Activated CD4-positive, CD25-positive, alpha-beta regulatory T cell treated with anti-CD3 and anti-CD28 coated beads, Interleukin-2, amount 50 U/mL, for 16 hours (primary cell): Measurements from ENCODE around the gene DYNC1H1.
A peak's percentile ranks its signal among the peaks of the same experiment; 100 is the strongest.
"Not testable (repeated sequence)": the region's sequence is repeated elsewhere in the genome, so short reads cannot be mapped to it uniquely, and the experiment has no call there.

Experiments
- DNase-seq: peaks from one replicate; pipeline ENCODE4 v3.0.0-alpha.2; 2020; ENCODE audit warnings: low read depth, low spot score

DYNC1H1 gene

DNA sequence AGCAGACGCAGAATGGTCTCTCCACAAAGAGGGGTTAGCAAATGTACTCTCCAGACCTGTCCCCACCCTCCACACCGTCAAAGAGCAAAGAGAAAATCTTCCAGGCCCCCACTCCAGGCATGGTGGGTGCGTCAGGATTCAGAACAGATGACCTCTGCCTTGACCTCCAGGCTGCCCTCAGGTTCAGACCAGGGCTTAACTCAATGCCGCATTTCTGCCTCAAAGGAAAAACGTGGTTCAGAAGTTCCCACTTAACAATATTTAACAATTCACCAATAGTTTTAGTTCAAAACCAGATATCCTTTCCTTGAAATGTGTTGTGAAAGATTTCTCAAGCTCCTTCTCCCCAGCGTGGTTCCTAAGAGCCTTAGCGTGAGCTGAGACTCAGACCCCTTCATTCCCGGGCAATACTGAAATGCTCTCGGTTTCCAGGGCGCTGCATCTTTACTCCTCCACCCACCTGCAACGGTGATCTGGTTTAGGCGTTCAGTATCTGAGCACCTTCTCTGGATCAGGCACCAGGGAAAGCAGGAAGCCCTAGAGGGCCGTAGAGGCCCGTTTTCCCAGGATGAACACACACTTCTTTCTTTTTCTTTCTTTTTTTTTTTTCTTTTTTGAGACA is 99.5 kb downstream of the DYNC1H1 start:
- no peak for DNase-seq

DNA sequence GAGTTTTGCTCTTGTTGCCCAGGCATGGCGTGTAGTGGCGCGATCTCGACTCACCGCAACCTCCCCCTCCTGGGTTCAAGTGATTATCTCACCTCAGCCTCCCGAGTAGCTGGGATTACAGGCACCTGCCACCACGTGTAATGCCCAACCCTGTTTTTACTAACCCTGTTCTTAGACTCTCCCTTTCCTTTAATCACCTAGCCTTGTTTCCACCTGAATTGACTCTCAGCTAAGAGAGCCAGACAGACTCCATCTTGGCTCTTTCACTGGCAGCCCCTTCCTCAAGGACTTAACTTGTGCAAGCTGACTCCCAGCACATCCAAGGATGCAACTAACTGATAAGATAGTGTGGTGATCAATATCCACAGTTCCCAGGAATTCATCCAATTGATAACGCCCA is 100.2 kb downstream of the DYNC1H1 start:
- not testable (repeated sequence) for DNase-seq

DNA sequence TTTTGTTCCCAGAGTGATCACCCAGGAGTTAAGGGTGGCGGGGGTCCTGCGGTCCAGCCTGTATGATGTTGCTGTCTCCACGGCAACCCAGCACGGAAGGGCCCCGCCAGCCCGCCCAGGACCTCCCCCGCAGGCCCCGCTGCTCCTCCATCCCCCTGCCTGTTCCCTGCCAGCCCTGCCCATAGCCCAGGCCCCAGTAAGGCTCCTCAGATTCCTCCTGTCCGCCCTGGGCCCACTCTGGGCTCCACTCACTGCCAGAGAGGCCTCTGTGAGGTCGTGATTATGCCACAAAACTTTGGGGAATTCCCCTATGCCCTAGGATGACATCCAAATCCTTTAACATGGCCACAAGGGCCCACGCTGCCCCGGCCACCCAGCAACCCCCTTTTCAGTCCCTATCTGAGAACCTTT is 101.7 kb downstream of the DYNC1H1 start:
- no peak for DNase-seq

DNA sequence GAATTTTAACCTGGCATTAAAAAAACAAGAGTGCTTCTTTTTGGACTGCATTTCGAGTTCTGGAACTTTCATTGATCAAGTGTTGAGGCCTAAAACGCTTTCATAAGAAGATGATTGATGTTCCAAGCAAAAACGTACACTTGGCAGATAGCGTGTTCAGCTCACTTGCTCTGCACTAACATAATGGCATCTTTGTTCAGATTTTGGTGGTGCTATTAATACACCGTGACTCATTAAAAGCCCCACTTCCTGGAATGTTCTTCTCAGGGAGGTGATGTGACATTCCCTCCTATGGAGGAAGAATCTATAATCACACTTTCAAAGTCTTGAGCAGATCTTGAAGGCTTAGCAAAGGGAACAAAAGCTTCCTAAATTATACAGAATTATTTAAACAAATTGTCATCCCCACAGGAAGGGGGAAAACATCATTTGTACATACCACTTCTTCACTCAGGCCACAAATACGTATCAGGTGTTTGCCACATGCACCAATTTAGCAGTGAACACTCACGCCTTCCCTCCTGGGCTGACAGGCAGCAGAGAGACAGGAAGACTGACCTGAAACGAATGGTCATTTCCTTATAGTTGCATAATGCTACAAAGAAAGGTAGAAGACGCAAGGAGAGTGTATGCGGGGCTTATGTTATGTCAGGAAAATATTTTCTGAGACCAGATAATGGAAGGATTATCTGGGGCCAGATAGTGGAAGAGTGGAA is 107.1 kb downstream of the DYNC1H1 start:
- no peak for DNase-seq

DNA sequence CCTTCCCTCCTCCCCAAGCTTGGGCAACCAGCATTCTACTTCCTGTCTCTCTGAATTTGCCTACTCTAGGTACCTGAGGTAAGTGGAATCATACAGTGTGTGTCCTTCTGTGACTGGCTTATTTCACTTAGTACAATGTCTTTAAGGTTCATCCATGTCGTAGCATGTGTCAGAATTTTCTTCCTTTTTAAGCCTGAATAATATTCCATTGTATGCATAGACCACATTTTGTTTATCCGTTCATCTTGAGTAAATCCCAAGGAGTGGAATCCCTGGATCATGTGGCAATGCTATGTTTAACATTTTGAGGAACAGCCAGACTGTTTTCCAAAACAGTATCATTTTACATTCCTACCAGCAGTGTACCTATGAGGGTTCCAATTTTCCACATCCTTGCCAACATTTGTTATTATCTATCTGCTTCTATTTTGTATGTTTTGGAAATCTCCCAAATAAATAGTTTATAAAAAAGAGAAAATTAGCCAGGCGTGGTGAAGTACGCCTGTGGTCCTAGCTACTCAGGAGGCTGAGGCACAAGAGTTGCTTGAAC is 110.1 kb downstream of the DYNC1H1 start:
- DNase-seq, result no peak

DNA sequence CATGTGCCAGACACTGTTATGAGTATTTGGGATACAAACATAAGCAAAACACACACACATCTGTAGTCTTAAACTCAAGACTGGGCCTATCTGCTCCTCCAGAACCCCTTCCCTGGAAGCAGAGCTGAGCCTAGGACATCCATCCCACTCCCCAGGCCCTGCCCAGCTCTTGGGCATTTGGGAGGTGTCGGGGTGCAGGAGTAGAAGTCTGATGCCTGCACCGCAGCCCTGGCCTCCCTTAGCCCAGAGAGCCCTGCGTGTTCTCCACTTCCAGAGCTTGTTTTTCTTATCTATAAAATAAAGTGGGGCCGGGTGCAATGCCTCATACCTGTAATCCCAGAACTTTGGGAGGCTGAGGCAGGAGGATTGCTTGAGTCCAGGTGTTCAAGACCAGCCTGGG is 110.8 kb downstream of the DYNC1H1 start:
- no peak for DNase-seq

DNA sequence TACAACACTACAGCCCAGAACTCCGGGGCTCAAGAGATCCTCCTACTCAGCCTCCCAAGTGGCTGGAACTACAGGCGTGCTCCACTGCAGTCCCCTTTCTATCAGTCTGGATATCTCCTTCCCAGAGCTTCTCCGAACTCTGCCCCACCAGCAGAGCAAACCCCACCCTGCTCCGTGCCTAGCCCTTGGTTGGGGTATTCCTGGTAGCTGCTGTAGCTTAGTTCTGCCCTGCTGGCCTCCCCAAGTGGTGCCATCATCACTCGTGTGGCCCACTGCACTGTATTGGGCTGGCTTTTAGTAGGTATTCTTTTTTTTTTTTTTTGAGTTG is 113.0 kb downstream of the DYNC1H1 start:
- DNase-seq, result no peak

DNA sequence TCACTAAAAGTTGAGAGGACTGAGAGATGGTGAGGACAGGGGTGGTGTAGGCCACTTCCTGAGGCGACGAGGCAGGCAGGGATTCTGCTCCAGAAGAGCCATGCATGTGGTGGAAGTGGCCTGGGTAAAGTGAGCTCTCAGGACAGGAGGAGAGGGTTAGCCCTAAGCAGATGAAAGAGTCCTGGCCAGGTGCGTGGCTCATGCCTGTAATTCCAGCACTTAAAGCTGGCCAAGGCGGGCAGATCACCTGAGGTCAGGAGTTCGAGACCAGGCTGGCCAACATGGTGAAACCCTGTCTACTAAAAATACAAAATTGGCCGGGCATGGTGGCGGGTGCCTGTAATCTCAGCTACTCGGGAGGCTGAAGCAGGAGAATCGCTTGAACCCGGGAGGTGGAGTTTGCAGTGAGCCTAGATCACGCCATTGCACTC is 114.0 kb downstream of the DYNC1H1 start:
- DNase-seq, result not testable (repeated sequence)

DNA sequence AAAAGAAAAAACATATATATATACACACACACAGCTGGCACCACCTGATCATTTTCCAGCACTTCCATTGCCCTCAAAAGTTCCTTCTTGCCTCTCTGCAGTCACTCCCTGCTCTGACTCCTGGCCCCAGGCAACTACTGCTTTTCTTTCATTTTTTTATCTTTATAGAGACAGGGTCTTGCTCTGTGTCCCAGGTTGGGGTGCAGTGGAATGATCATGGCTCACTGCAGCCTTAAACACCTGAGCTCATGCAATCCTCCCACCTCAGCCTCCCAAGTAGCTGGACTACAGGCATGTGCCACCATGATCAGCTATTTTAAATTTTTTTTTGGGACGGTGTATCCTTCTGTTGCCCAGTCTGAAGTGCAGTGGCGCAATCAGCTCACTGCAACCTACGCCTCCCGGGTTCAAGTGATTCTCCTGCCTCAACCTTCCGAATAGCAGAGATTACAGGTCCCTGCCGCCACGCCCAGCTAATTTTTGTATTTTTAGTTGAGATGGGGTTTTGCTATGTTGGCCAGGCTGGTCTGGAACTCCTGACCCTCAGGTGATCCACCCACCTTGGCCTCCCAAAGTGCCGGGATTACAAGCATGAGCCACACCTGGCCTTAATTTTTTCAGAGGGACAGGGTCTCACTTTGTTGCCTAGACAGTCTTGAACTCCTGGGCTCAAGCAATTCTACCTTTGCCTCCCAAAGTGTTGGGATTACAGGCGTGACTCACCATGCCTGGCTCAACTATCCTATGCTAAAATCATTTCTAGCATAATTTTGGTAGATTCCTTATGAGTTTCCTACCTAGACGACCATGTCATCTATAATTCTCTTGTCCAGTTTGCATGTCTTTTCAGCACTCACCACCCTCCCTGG is 114.7 kb downstream of the DYNC1H1 start:
- DNase-seq, result no peak

DNA sequence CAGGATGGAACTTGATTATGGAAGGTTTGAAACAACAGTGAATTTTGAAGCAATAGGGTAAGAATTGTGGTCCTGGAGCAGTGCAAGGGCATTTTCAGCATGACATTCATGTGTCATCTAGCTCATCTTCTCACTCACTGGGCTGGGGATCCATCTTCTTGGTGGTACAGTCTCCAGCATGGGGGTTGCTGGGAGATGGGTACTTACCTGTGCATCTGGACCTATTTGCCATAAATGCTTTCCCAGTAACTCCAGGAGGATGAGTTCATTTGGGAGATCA is 115.3 kb downstream of the DYNC1H1 start:
- no peak for DNase-seq

DNA sequence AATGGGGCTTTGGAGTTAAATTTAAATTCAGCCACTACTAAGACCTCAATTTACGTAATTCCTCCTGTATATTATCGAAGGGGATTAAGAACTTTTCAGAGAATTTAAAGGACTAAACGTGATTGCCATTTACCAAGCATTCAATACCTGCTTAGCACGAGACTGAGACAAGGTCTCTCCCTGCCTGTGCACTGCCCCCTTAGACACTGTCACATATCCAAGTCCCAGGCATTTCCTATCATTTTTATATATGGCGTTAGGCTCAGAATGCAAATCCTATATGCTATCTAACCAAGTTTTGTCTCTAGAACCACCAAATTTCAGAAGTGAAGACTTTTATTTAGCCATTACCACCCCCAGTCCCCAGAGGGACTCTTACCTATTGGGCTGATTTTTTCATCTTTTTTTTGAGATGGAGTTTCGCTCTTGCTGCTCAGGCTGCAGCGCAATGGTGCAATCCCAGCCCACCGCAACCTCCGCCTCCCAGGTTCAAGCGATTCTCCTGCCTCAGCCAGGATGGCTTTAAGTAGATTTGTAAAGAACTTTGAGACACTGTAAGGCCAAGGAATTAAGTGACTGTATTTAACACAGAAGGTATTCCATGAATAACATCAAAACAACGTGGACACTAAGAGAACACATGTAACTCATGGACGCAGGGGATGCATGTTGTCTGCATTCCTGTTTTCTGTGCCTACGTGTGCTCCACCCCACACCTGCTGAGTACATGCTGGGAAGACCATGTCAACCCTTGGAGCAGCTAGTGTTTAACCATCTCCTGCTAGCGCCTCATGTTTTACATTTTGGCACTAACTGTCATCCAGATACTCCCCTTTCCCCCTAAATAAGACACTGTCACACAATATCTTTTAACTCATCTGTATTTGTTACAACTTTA is 116.1 kb downstream of the DYNC1H1 start:
- no peak for DNase-seq

DNA sequence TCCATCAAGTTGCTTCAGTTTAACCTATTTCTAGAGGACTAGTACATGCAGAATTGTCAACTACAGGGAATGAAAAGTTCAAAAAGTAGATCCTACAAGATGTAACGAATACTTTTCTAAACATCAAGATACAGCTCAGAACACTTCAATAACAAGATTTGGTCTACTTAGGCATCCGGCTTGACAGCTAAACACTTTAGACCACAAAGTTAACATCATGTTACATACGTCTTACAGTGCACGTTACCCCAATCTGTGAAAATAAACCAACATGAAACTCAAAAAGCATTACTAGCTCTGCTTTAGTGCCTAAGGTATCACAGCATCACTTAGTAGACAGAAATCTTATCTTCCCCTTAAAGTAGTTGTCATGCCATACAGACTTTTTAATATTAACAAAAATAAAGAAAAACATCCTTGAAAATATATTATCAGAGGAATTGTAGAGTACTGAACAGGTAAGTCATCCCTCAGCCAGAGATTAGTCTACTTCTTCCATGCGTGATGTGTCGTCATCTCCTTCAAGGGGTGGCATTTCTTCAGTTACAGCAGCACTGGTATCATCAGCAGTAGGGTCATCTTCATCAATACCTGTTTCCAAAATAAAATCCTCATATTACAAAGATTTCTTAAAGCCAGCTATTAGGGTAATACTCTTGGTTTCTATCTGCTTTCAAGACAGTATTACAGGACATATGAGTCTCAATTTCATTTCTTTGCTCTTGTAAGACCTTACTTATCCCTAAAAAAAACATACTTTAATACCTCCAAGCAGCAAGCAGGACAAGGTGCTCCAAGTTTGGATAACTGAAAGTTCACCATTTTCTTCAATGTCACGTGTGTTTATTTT is 117.1 kb downstream of the DYNC1H1 start:
- DNase-seq, result no peak

DNA sequence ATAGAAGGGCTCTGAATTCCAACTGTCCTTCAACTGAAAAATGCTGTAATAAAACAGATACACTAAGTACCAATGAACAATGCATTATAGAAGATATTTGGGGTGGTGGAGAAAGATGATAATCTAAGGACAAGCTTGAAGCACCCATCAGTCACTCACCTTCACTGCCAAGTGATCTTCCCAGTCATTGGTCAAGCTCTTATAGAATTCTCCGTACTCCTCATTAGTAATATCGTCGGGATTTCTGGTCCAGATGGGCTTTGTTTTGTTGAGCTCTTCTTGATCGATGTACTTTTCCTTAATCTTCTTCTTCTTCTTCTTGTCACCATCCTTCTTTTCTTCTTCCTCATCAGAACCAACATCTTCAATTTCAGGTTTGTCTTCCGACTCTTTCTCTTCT is 120.1 kb downstream of the DYNC1H1 start:
- DNase-seq, result not testable (repeated sequence)

DNA sequence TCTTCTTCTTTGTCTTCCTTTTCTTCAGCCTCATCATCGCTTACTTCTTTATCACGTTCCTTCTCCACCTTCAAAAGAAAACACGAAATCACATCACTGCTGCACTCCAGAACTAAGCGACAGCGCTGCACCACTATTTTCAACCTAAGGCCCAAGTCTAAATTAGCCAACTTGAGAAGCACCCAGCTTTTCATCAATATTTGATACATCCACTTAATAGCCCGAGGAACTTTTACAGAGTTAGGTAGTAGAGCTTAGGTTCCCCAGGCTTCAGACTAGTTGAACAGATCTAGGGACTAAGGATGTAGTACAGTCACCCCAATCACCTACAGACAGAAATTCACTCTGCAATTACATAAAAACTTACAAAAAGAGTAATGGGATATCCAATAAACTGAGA is 120.6 kb downstream of the DYNC1H1 start:
- no peak for DNase-seq

DNA sequence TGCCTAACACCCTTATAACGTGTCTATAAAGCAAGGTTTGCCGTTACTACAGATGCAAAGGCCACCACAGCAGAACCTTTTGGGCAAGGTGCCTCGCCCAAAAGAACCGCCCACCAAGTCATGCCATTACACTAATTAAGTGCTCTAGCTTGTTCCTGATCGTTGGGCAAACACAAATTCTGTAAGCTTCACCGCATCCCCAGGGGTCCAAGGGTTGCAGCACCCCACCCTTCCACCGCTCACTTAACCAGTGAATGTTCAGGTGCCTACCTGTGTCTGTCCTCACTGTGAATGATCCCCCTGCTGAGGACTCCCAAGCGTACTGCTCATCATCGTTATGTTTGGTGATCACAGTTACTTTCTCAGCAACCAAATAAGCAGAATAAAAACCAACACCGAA is 121.1 kb downstream of the DYNC1H1 start:
- no peak for DNase-seq

DNA sequence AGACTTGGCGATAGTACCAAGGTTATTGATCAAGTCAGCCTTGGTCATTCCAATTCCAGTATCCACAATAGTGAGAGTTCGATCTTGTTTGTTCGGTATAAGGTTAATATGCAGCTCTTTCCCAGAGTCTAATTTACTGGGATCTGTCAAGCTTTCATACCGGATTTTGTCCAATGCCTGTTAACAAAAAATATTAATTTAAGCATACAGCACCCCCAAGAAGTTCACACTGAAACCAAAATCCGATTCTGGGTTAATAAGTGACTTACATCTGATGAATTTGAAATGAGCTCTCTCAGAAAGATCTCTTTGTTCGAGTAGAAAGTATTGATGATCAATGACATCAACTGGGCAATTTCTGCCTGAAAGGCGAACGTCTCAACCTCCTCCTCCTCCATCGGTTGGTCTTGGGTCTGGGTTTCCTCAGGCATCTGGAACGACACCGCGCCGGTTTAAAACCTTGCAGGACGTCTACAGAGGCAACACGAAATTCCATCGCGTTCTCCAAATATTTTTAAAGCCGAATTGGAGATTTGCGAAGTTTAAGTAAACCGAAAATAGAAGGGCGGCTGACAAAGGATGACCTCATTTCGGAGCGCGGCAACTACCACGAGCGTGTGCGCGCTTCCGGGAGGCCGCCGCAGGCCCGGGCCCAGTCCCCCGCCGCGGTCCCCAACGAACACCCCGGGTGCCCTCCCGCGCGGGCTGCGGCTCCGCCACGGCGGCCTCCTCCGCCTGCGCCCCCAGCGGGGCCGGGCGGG is 121.8 kb downstream of the DYNC1H1 start:
- peak; percentile 38 for DNase-seq

DNA sequence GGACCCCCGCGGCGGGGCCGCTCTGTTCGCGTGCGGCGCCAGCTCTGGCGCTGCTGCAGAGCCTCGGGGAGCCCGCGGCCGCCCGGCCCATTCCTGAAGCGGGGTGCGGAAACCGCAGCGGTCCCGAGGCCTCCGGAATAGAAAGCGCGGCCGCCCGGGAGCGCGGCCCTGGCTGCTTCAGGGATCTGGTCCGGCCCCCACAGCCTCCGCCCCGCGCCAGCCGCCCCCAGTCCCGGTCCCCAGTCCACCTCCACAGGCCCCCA is 122.3 kb downstream of the DYNC1H1 start:
- DNase-seq, result no peak

DNA sequence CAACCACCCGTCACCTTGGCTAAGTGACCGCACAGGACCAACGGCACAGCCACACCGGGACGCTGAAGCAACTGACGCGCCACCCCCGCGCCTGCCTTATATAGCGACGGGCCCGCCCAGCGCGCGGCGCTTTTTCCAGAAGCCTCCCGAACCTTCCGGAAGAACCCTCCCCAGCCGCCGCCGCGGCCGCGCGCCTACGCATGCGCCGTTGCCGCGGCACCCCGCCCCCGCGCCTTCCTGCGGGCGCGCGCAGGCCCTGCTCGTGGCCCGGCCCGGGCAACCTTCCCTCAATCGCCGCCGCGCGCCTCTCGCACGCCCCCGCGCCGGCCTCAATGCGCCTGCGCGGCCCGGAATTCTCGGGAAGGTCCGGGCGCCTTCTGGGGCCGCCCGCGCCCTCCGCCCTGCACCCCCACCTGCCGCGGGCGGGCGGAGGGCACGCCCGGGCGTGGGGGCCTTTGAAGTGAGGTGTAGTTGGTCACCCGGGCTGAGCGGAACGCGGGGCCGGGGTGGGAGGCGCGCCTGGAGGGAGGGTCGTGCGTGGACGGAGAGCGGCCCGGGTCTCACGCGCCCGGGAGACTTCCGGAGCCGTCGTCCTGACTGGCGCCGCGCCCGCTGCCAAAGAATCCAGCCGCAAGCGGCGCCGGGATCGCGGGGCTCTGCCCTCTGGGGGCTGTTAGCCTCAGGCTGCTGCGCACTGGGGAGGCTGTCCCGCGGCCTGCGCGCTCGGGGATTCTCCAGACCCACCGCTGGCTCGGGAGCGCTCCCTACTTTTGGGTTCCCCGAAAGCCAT is 122.8 kb downstream of the DYNC1H1 start, which contains the start of gene HSP90AA1:
Gene HSP90AA1 (minus strand): TSS at position 73 of the 790 bp plus-strand sequence. CDS start 666 bp downstream, outside the sequence.
- peak; percentile 89 for DNase-seq

DNA sequence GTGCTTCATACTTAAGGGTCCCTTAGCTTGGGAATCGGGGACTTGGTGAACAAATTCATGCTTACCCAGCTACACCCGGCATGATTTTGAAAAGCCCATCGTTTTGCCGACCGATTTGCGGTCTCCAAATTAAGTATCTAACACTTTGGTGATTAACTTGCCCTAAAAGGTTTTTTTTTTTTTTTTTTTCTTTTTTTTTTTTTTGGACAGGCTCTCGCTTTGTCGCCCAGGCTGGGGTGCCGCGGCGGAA is 123.3 kb downstream of the DYNC1H1 start:
- no peak for DNase-seq
